Endothelial cell of umbilical vein (primary cell): Measurements from ENCODE around the gene HBZ. TPM values are rescaled to one million over a fixed set of nuclear protein-coding genes. Genes with fewer than 3 reads are reported as not detected.

Source experiments
- BruUV-seq: library from RNA; stranded (reverse); fragments of 400-500 nt; replicated peaks from 2 replicates; lab custom pipeline; 2021; lab: Mats Ljungman, UMichigan
- CTCF ChIA-PET: fragments of 300-600, 350-600 bp; sonication (Branson Sonifier 250); formaldehyde crosslinking; loops from one replicate; lab custom pipeline; 2021; ENCODE audit warnings: antibody characterized with exemption, inconsistent platforms; lab: Charles Lee
- POLR2A ChIA-PET: fragments of 300-600, 350-600 bp; sonication (Branson Sonifier 250); formaldehyde crosslinking; loops from one replicate; lab custom pipeline; 2021; ENCODE audit warnings: antibody characterized with exemption, inconsistent platforms; lab: Charles Lee
- DNase-seq: peaks from one replicate; pipeline ENCODE4 v3.0.0-alpha.2; 2011; ENCODE audit warnings: low read depth, low spot score
- FAIRE-seq: peaks from 2 replicates; lab custom pipeline; 2011; peaks lifted over from hg19 to GRCh38; lab: Jason Lieb, UNC
- H2AFZ ChIP-seq: 2 replicates; pipeline ENCODE4 v1.6.0; 2012; ENCODE audit warnings: low read depth, low read length, control low read depth, inconsistent platforms
- H3K27ac ChIP-seq: 2 replicates; pipeline ENCODE4 v1.5.1; 2011; ENCODE audit warnings: low read depth, mild to moderate bottlenecking, control low read depth, low read length, moderate library complexity; ENCODE audit not compliant: insufficient read depth
- H3K27me3 ChIP-seq, 2 experiments: 2 replicates each; pipeline versions ENCODE4 v1.6.0 to v1.6.1; 2011; ENCODE audit warnings: low read length in 2 of 2, mixed read lengths in 1 of 2; ENCODE audit not compliant: control insufficient read depth in 2 of 2, insufficient read depth in 2 of 2
- H3K36me3 ChIP-seq, 2 experiments: 2 replicates in 1 of 2; 3 replicates in 1 of 2; pipeline ENCODE4 v1.5.1; 2011; ENCODE audit warnings: low read length in 2 of 2, mild to moderate bottlenecking in 1 of 2, moderate library complexity in 1 of 2; ENCODE audit not compliant: control insufficient read depth in 2 of 2, insufficient read depth in 2 of 2; ENCODE audit errors: extremely low read depth in 1 of 2
- H3K4me1 ChIP-seq: 3 replicates; pipeline ENCODE4 v1.5.1; 2011; ENCODE audit warnings: mild to moderate bottlenecking, low read length; ENCODE audit not compliant: control insufficient read depth, insufficient read depth; ENCODE audit errors: extremely low read depth
- H3K4me2 ChIP-seq: 2 replicates; pipeline ENCODE4 v1.6.1; 2011; ENCODE audit warnings: low read length, control low read depth, mixed read lengths; ENCODE audit not compliant: insufficient read depth
- H3K4me3 ChIP-seq, 3 experiments: fragments of 200-600 bp in 1 of 3; sonication (generic), shearing (Covaris generic) in 1 of 3; replicated peaks in 1 of 3; 2 replicates each; pipeline ENCODE4 v1.5.1; 2011 to 2016; ENCODE audit warnings: control low read depth in 3 of 3, low read length in 3 of 3, mild to moderate bottlenecking in 2 of 3, inconsistent platforms in 1 of 3, low read depth in 1 of 3, moderate library complexity in 1 of 3; ENCODE audit not compliant: insufficient read depth in 1 of 3
- H3K79me2 ChIP-seq: 2 replicates; pipeline ENCODE4 v1.6.0; 2012; ENCODE audit warnings: low read length, inconsistent platforms; ENCODE audit not compliant: control insufficient read depth, insufficient read depth
- H3K9ac ChIP-seq: replicated peaks from 2 replicates; pipeline ENCODE3; 2011; ENCODE audit warnings: low read length, control low read depth; ENCODE audit not compliant: insufficient read depth; ENCODE audit errors: extremely low read depth
- H3K9me1 ChIP-seq: replicated peaks from 3 replicates; pipeline ENCODE4 v1.6.0; 2011; ENCODE audit warnings: mild to moderate bottlenecking, low read length; ENCODE audit not compliant: control insufficient read depth, insufficient read depth; ENCODE audit errors: extremely low read depth
- H3K9me3 ChIP-seq: replicated peaks from 2 replicates; pipeline ENCODE4 v1.5.1; 2012; ENCODE audit warnings: low read length, inconsistent platforms; ENCODE audit not compliant: control insufficient read depth, insufficient read depth
- H4K20me1 ChIP-seq: replicated peaks from 2 replicates; pipeline ENCODE3; 2011; ENCODE audit warnings: mild to moderate bottlenecking, low read length; ENCODE audit not compliant: control insufficient read depth, insufficient read depth; ENCODE audit errors: extremely low read depth
- CTCF ChIP-seq, 2 donors: IDR thresholded peaks; 1 replicate in 1 of 2; 2 replicates in 1 of 2; pipeline ENCODE4 v1.5.1; 2011; ENCODE audit warnings: low read length in 2 of 2, mild to moderate bottlenecking in 2 of 2, moderate library complexity in 2 of 2, control low read depth in 1 of 2, inconsistent platforms in 1 of 2, low read depth in 1 of 2; ENCODE audit not compliant: insufficient read depth in 1 of 2; ENCODE audit errors: extremely low read depth in 1 of 2
- EZH2 ChIP-seq: IDR thresholded peaks from 2 replicates; pipeline ENCODE4 v1.6.1; 2012; ENCODE audit warnings: borderline replicate concordance, low read depth, mild to moderate bottlenecking, moderate library complexity, low read length, inconsistent platforms; ENCODE audit not compliant: severe bottlenecking
- FOS ChIP-seq: IDR thresholded peaks from 2 replicates; pipeline ENCODE4 v1.6.1; 2011; ENCODE audit warnings: mild to moderate bottlenecking, low read length, moderate library complexity, borderline replicate concordance; ENCODE audit not compliant: insufficient read depth
- GATA2 ChIP-seq: IDR thresholded peaks from 2 replicates; pipeline ENCODE4 v1.7.0; 2011; ENCODE audit warnings: low read depth, mild to moderate bottlenecking, moderate library complexity, mixed read lengths, low read length; ENCODE audit not compliant: insufficient read length, insufficient read depth
- JUN ChIP-seq: IDR thresholded peaks from 2 replicates; pipeline ENCODE4 v1.6.1; 2011; ENCODE audit warnings: borderline replicate concordance, low read depth; ENCODE audit not compliant: insufficient read length, insufficient read depth
- MAX ChIP-seq: IDR thresholded peaks from 2 replicates; pipeline ENCODE4 v1.6.1; 2011; ENCODE audit not compliant: insufficient read depth, insufficient read length
- MYC ChIP-seq: IDR thresholded peaks from one replicate; pipeline ENCODE4 v1.6.1; 2011; ENCODE audit warnings: mild to moderate bottlenecking, low read depth, low read length
- POLR2A ChIP-seq: IDR thresholded peaks from 2 replicates; pipeline ENCODE4 v1.6.1; 2012; ENCODE audit warnings: low read depth, mild to moderate bottlenecking, control low read depth, low read length
- POLR2AphosphoS5 ChIP-seq: IDR thresholded peaks from 2 replicates; pipeline ENCODE4 v1.6.1; 2012; ENCODE audit warnings: low read depth, mild to moderate bottlenecking, control low read depth, low read length, moderate library complexity; ENCODE audit not compliant: insufficient read depth
- dilution Hi-C: fragments of 300-500 bp; cut with MboI; formaldehyde crosslinking; loops from one replicate; pipeline ENCODE4 v1.15.0; 2019; ENCODE audit warnings: low sequenced_read_pairs; ENCODE audit not compliant: extremely low pct_ligation_motif_present
- intact Hi-C: fragments of 100-400 bp; cut with micrococcal nuclease; formaldehyde crosslinking; loops from one replicate; pipeline ENCODE4 v1.10.0; 2022
- polyA plus RNA-seq, 4 experiments: library from polyadenylated mRNA; depleted of rRNA in 3 of 4; stranded (reverse) in 3 of 4; unstranded in 1 of 4; fragments of >200 nt; gene quantifications; 2 replicates each; pipeline versions ENCODE4 v1.2.1 to v1.2.3, GENCODE V29; 2011 to 2012; ENCODE audit warnings: missing spikeins in 1 of 4
- total RNA-seq: library from RNA; stranded (reverse); gene quantifications from 2 replicates; pipeline ENCODE4 v1.2.3, GENCODE V29; 2021

The HBZ gene
- total and polyA plus RNA-seq, 2 donors (not counting 3 experiments of a cell fraction or from before 2014, with no cell fraction given): not detected

- POLR2A ChIA-PET: no interaction called here
- Histone ChIP-seq H3K4me3 (no peak overlapping the region), H3K36me3 (peaks cover 14 to 30% of the 10 kb centered on the region in 2 experiments), H3K9me1 (no peaks in the 10 kb centered on the region), H3K4me1 (no peaks in the 10 kb centered on the region), H3K27me3 (no peaks in the 10 kb centered on the region), H3K27ac (no peak overlapping the region), H3K4me2 (no peak overlapping the region), H3K79me2 (peaks cover 2% of the 10 kb centered on the region), H2AFZ (no peak overlapping the region), H3K9me3 (no peaks in the 10 kb centered on the region), H3K9ac (no peak overlapping the region), H4K20me1 (no peaks in the 10 kb centered on the region)
- intact Hi-C loops (no loop called here), dilution Hi-C loops (no loop called here)
- CTCF ChIA-PET: no interaction called here
- FAIRE-seq (no peak), DNase-seq (no peak)
- TF ChIP-seq MYC (no peak), MAX (no peak), GATA2 (no peak), EZH2 (no peak), POLR2A (no peak), FOS (no peak), CTCF (IDR thresholded peaks at IDR 0.05; ENCODE audit: extremely low read depth in 1 of 2, insufficient read depth in 1 of 2, low read depth in 1 of 2, low read length in 2 of 2) (no peak), JUN (no peak), POLR2AphosphoS5 (no peak)
- no TSS peak for BruUV-seq
These were observed 47.9 kb downstream of the HBZ start for GRCh38 chr16:200388-200787.
